H54 (cell line): ENCODE results near the gene OPA1.

Experiments used
- DNase-seq: peaks from one replicate; pipeline ENCODE4 v3.0.0; 2011; ENCODE audit warnings: low spot score, mixed read lengths; ENCODE audit not compliant: insufficient read length
- FAIRE-seq: peaks from 3 replicates; lab custom pipeline; 2011; peaks lifted over from hg19 to GRCh38; lab: Jason Lieb, UNC
- POLR2A ChIP-seq: IDR thresholded peaks from 2 replicates; pipeline ENCODE4 v1.6.1; 2011; ENCODE audit warnings: low read depth, mild to moderate bottlenecking, low read length

Gene OPA1

GRCh38 chr3:193735850-193736249 lies 142.8 kb downstream of the OPA1 start:
- FAIRE-seq: no peak
- TF ChIP-seq POLR2A: no peak
- no peak for DNase-seq

DNA sequence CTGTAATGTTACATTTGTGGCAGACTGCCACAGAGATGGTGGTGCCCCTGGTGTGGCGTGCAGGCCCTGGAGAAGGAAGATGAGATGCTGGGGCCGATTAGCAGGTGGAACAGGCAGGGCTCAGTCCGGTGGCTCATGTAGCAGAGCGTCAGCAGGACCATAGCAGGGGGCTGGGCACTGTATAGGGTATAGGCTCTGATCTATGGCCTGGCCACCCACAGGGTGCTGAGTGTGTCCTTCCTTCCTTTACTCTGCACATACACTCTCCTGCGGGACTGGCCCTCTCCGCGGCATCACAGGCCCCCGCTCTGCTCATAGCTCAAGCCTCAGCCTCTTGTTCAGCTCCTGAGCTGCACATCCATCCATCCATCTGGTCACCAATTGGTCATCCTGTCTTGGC lies 143.6 kb downstream of the OPA1 start:
- DNase-seq (no peak), FAIRE-seq (no peak)
- no peak for TF ChIP-seq POLR2A

DNA sequence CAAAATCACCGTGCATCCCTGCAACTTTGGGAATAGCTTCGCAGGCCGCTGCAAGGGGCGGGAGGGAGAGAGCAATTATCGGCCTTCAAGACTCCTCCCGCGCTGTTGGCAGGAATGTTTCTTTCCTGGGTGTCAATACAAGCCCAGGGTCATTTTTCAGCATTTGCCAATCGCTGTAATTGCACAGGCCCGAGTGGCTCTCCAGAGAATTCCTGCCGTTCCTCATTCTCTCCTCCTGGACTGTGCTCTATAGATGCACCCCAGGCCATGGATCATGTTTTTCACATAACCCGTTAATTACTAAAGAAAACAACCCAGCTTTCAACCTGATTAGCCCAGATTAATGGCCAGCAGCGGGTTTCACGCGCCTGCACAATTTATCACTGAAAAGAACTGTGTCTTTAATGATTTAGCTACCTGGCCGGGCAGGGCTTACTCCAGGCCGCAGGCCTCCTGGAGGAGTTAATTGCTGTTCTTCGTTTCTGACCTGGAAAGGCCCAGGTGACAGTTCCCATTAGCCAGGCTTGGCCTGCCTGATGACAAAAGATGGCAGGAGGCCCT lies 144.3 kb downstream of the OPA1 start:
- FAIRE-seq: no peak
- no peak for DNase-seq
- no peak for TF ChIP-seq POLR2A

DNA sequence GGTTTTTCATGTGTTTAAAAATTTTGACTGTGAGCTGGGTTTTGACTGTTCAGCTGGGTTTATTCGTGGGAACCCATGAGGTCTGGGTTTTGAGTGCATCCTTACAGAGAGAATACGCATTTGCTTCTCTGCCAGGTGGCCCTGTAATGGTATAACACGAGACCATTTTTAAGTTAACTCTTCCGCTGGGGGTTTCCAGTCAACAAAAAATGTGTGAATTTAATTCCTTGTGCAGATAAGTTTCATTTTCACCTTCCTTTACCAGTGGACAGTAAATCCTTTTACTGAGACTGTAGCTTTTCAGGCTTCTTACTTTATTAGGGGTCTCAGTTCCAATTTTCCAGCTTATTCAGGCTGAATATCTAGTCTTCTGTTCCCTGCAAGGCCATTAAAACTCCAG lies 149.6 kb downstream of the OPA1 start:
- DNase-seq (no peak), FAIRE-seq (no peak)
- no peak for TF ChIP-seq POLR2A

DNA sequence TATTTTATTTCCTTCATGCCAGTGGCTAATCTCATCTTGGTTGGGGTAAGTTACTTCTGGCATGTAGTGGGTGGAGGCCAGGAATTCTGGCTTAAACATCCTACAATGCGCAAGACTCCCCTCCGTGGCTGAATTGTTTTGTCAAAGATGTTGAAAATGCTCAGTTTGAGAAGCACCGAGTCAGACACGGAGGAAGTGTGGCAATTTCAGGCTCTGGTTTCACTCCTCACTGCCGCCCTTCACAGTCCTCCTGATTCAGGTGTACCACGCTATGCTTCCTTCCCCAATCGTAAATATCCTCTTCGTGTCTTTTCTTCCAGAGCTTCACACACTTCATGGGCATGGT lies 150.7 kb downstream of the OPA1 start:
- no peak for TF ChIP-seq POLR2A
- FAIRE-seq (no peak), DNase-seq (no peak)

DNA sequence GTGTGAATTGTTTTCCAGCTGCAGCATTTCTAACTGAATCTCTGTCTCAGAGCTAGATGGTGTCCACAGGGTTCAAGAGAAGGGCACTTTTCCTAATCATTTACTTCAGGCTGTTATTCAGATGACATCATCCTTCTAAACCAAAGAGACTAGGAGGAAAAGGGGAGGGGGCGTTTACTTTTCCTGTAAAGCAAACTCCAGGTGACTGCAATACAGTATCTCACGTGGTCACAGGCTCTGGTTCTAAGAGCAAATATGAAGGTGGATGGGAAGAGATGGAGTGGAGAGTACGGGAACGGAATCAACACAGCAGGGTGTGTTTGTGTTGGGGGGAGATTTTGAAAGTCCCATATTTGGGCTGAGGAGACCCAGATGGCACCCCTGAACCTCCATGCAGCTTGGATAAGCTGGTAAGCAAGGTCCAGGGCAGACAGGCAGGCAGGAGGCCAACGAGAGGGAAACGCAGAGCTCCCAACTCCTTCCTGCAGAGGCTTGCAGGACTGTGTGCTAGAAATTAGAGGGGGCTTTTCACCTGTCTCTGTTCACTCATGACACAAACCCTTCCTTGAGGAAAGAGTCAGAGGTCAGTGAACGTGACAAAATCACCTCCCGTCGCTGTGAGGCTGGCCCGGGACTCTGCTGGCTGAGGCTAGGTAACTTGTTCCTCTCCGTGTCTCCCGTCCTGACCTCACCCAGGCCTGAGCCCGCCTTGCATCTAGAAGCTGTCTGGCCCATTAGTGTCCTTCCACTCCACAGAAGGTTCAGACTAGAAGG lies 151.2 kb downstream of the OPA1 start:
- FAIRE-seq (no peak), DNase-seq (no peak)
- TF ChIP-seq POLR2A: no peak

- TF ChIP-seq POLR2A: no peak
- no peak for FAIRE-seq
- no peak for DNase-seq
Measured at GRCh38 chr3:193744822-193745684, 152.0 kb downstream of the OPA1 start.

DNA sequence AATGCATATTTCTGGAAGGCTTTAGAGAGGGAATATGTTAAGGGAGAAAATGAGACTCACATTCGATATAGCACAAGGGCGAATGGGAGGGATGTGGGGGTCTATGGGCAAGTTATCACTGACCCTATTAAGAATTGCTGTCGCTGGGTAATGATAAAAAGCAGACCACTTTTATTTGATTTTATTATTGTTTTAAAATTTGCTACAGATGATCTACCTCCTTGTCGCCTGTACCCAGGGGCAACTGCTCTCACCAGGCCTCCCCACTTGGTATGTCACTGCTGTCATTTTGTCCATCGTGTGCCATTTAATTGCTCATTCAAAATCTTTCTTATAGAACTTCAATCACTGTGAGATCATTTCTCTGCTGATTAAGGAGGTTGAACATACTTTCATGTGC lies 153.8 kb downstream of the OPA1 start:
- TF ChIP-seq POLR2A: no peak
- FAIRE-seq: no peak
- no peak for DNase-seq
